ENCODE measurements around the gene KCNQ5. TPM values are rescaled to one million over a fixed set of nuclear protein-coding genes. Genes with fewer than 3 reads are reported as not detected.

The KCNQ5 gene
- total RNA-seq, 1 experiment from 2014 or later, result 2.0 TPM

DNA sequence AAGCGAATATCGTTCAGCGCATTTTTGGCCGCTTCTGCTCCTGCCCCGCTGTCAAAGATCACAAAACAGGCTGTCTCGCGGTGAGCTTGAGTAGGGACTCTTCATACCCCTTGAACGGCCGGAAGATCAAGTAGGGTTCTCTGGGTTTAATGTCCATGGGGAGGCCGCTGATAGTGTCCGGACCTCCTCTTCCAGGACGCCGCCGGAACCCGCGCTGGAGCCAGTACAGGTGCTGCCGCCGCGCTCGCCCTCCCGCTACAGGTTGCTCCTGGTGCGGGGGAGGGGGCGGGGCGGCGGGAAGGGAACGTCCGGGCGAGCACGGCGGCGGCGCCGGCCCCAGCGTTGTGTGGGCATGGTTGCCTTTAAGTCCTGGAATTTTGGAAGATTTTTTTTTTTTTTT lies 536.0 kb downstream of the KCNQ5 start (continued):
- no peak for TF ChIP-seq ZNF512 (CRISPR knock-in tag; IDR thresholded peaks at IDR 0.05; ENCODE audit: borderline replicate concordance)
- no peak for TF ChIP-seq FOXJ3 (CRISPR knock-in tag; IDR thresholded peaks at IDR 0.05; ENCODE audit: borderline replicate concordance)
- no peak for TF ChIP-seq ZNF396 (CRISPR knock-in tag; IDR thresholded peaks at IDR 0.05; ENCODE audit: borderline replicate concordance)

GRCh38 chr6:73169111-73169510 lies 547.2 kb downstream of the KCNQ5 start:
- TF ChIP-seq, protein P1, sequence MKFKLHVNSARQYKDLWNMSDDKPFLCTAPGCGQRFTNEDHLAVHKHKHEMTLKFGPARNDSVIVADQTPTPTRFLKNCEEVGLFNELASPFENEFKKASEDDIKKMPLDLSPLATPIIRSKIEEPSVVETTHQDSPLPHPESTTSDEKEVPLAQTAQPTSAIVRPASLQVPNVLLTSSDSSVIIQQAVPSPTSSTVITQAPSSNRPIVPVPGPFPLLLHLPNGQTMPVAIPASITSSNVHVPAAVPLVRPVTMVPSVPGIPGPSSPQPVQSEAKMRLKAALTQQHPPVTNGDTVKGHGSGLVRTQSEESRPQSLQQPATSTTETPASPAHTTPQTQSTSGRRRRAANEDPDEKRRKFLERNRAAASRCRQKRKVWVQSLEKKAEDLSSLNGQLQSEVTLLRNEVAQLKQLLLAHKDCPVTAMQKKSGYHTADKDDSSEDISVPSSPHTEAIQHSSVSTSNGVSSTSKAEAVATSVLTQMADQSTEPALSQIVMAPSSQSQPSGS (CRISPR knock-in tag; IDR thresholded peaks at IDR 0.05; ENCODE audit: borderline replicate concordance, low read depth), result no peak
- TF ChIP-seq SMAD3 (CRISPR knock-in tag; IDR thresholded peaks at IDR 0.05; ENCODE audit: borderline replicate concordance) (no peak), ZNF219 (CRISPR knock-in tag; IDR thresholded peaks at IDR 0.05; ENCODE audit: borderline replicate concordance) (no peak), CBFB (CRISPR knock-in tag; IDR thresholded peaks at IDR 0.05; ENCODE audit: low read depth) (no peak), JUN (CRISPR knock-in tag; IDR thresholded peaks at IDR 0.05) (no peak), TP53 (CRISPR knock-in tag; IDR thresholded peaks at IDR 0.05) (no peak), ESRRA (CRISPR knock-in tag; IDR thresholded peaks at IDR 0.05; ENCODE audit: borderline replicate concordance) (no peak), GABPB1 (CRISPR knock-in tag; IDR thresholded peaks at IDR 0.05) (no peak), ATF3 (CRISPR knock-in tag; conservative IDR thresholded peaks at IDR 0.05) (no peak), ZNF232 (CRISPR knock-in tag; IDR thresholded peaks at IDR 0.05) (no peak)
- TF ChIP-seq, protein P2, sequence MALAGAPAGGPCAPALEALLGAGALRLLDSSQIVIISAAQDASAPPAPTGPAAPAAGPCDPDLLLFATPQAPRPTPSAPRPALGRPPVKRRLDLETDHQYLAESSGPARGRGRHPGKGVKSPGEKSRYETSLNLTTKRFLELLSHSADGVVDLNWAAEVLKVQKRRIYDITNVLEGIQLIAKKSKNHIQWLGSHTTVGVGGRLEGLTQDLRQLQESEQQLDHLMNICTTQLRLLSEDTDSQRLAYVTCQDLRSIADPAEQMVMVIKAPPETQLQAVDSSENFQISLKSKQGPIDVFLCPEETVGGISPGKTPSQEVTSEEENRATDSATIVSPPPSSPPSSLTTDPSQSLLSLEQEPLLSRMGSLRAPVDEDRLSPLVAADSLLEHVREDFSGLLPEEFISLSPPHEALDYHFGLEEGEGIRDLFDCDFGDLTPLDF (CRISPR knock-in tag; IDR thresholded peaks at IDR 0.05), result no peak
- DNase-seq (ENCODE audit: low spot score) (no peak), ATAC-seq (no peak)
- Mint-ChIP-seq H3K4me1 (no peaks in the 10 kb centered on the region), H3K27ac (no peak overlapping the region), H3K4me3 (no peak overlapping the region), H3K27me3 (ENCODE audit: low read depth) (no peaks in the 10 kb centered on the region), H3K36me3 (no peaks in the 10 kb centered on the region), H3K9me3 (no peaks in the 10 kb centered on the region)
- POLR2A ChIA-PET, result interaction anchor here (0.6 kb wide), 1 partner anchor 1036 kb away, joined by 3 read pairs; no protein-coding TSS in a partner anchor
- CTCF ChIA-PET, result interaction anchor here (0.6 kb wide), 1 partner anchor 140 kb away, joined by 5 read pairs; no protein-coding TSS in a partner anchor

DNA sequence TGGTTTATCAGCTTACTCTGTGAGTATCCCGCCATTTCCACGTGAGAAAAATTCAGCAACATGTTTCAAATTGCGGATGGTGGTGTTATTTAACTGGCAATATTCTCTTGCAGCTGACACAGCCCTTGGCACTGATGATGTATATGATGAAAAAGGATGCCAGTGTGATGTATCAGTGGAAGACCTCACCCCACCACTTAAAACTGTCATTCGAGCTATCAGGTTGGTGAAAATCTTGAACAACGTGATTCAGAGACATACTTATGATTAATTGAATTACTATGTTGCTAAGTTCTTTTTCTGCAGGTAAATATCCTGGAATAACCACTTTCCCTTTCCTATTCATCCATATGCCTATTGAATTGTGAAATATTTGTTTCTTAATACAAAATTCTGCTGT lies 547.8 kb downstream of the KCNQ5 start:
- Mint-ChIP-seq H3K36me3 (no peaks in the 10 kb centered on the region), H3K27ac (no peak overlapping the region), H3K4me3 (no peak overlapping the region), H3K27me3 (ENCODE audit: low read depth) (no peaks in the 10 kb centered on the region), H3K9me3 (no peaks in the 10 kb centered on the region), H3K4me1 (no peaks in the 10 kb centered on the region)
- CTCF ChIA-PET, result interaction anchor here (0.7 to 0.9 kb wide), 2 partner anchors 11 to 553 kb away, joined by 3 to 4 read pairs; no protein-coding TSS in a partner anchor
- ATAC-seq (no peak), DNase-seq (ENCODE audit: low spot score) (no peak)
- POLR2A ChIA-PET, result no interaction called here
- no peak for TF ChIP-seq TEAD4 (CRISPR knock-in tag; IDR thresholded peaks at IDR 0.05)
- TF ChIP-seq NFATC4 (CRISPR knock-in tag; IDR thresholded peaks at IDR 0.05), result no peak
- no peak for TF ChIP-seq ZNF423 (CRISPR knock-in tag; IDR thresholded peaks at IDR 0.05)
- TF ChIP-seq E2F4 (CRISPR knock-in tag; IDR thresholded peaks at IDR 0.05; ENCODE audit: borderline replicate concordance, low read depth), result no peak
- no peak for TF ChIP-seq GRHL2 (CRISPR knock-in tag; IDR thresholded peaks at IDR 0.05; ENCODE audit: insufficient replicate concordance, severe bottlenecking)
- no peak for TF ChIP-seq SP1 (CRISPR knock-in tag; conservative IDR thresholded peaks at IDR 0.05)
- TF ChIP-seq NR1H2 (CRISPR knock-in tag; IDR thresholded peaks at IDR 0.05), result no peak
- TF ChIP-seq ZNF317 (CRISPR knock-in tag; IDR thresholded peaks at IDR 0.05; ENCODE audit: borderline replicate concordance, low read depth), result no peak
- TF ChIP-seq ZBTB21 (CRISPR knock-in tag; IDR thresholded peaks at IDR 0.05; ENCODE audit: borderline replicate concordance), result no peak
- no peak for TF ChIP-seq GTF2I (CRISPR knock-in tag; conservative IDR thresholded peaks at IDR 0.05)
- TF ChIP-seq, protein P3, sequence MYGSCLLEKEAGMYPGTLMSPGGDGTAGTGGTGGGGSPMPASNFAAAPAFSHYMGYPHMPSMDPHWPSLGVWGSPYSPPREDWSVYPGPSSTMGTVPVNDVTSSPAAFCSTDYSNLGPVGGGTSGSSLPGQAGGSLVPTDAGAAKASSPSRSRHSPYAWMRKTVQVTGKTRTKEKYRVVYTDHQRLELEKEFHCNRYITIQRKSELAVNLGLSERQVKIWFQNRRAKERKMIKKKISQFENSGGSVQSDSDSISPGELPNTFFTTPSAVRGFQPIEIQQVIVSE (CRISPR knock-in tag; IDR thresholded peaks at IDR 0.05; ENCODE audit: borderline replicate concordance), result no peak
- TF ChIP-seq, protein P4, sequence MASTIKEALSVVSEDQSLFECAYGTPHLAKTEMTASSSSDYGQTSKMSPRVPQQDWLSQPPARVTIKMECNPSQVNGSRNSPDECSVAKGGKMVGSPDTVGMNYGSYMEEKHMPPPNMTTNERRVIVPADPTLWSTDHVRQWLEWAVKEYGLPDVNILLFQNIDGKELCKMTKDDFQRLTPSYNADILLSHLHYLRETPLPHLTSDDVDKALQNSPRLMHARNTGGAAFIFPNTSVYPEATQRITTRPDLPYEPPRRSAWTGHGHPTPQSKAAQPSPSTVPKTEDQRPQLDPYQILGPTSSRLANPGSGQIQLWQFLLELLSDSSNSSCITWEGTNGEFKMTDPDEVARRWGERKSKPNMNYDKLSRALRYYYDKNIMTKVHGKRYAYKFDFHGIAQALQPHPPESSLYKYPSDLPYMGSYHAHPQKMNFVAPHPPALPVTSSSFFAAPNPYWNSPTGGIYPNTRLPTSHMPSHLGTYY (CRISPR knock-in tag; IDR thresholded peaks at IDR 0.05), result no peak
- TF ChIP-seq, protein P5, sequence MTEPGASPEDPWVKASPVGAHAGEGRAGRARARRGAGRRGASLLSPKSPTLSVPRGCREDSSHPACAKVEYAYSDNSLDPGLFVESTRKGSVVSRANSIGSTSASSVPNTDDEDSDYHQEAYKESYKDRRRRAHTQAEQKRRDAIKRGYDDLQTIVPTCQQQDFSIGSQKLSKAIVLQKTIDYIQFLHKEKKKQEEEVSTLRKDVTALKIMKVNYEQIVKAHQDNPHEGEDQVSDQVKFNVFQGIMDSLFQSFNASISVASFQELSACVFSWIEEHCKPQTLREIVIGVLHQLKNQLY (CRISPR knock-in tag; IDR thresholded peaks at IDR 0.05), result no peak
- no peak for TF ChIP-seq ZNF396 (CRISPR knock-in tag; IDR thresholded peaks at IDR 0.05; ENCODE audit: borderline replicate concordance)

Data from WTC11 (cell line).